ENCODE data around the gene FER1L5. TPM values are rescaled to one million over a fixed set of nuclear protein-coding genes. Genes with fewer than 3 reads are reported as not detected.

Gene FER1L5
- total and polyA plus RNA-seq, 2 of the 8 experiments (the other 6 are each of a cell fraction or from before 2014, with no cell fraction given): 0.23 to 0.88 TPM

GRCh38 chr2:96601382-96602292 is 40.9 kb upstream of the FER1L5 start:
- ChIA-PET POLR2A (ENCODE audit: partially characterized antibody) (interaction anchor here (0.6 to 1.0 kb wide), 2 partner anchors 19 to 265 kb away, joined by 3 to 4 read pairs; no protein-coding TSS in a partner anchor), CTCF (ENCODE audit: partially characterized antibody) (interaction anchor here (1.0 to 1.4 kb wide), 7 partner anchors 8 to 199 kb away, joined by 3 to 4 read pairs (median 3); no protein-coding TSS in a partner anchor)
- no peak overlapping the region for H4K5ac ChIP-seq (ENCODE audit: insufficient read length, low read depth, low read length)
- no peak overlapping the region for H3K4me3 ChIP-seq (ENCODE audit: extremely low read depth in 1 of 4, insufficient read depth in 2 of 4, low read depth in 3 of 4, low read length in 4 of 4)
- H4K8ac ChIP-seq (ENCODE audit: extremely low read depth, insufficient read depth, low read length): no peak overlapping the region; the same call in 1 of the 2 replicates
- H2BK5ac ChIP-seq (ENCODE audit: low read depth, low read length): no peak overlapping the region
- H4K91ac ChIP-seq (replicated peaks; ENCODE audit: insufficient read length, low read length): no peak overlapping the region
- no peak overlapping the region for H3K9ac ChIP-seq (replicated peaks in 1 of 4; ENCODE audit: extremely low read depth in 1 of 4, low read depth in 3 of 4, low read length in 3 of 4)
- DNase-seq (ENCODE audit: low read depth in 1 of 2, low spot score in 2 of 2) (no peak), FAIRE-seq (no peak)
- no peak overlapping the region for H2BK12ac ChIP-seq (ENCODE audit: low read depth, low read length)
- H2AK5ac ChIP-seq (ENCODE audit: low read depth, low read length): no peak overlapping the region
- no peaks in the 10 kb centered on the region for H3K79me1 ChIP-seq (ENCODE audit: low read depth, low read length)
- H3K79me2 ChIP-seq (ENCODE audit: control insufficient read depth in 1 of 2, insufficient read depth in 2 of 2, low read length in 2 of 2): no peaks in the 10 kb centered on the region
- no peak overlapping the region for H2BK15ac ChIP-seq (ENCODE audit: low read length)
- no peak overlapping the region for H2AFZ ChIP-seq (ENCODE audit: low read length)
- peaks cover 2% of the 10 kb centered on the region in 2 experiments for H4K20me1 ChIP-seq (replicated peaks in 1 of 2; ENCODE audit: control insufficient read depth in 1 of 2, insufficient read depth in 2 of 2, low read length in 2 of 2)
- no peak overlapping the region for H3K4me2 ChIP-seq (ENCODE audit: insufficient read depth in 1 of 2, low read depth in 2 of 2, low read length in 2 of 2)
- TF ChIP-seq TCF12 (IDR thresholded peaks at IDR 0.05; ENCODE audit: low read depth, low read length) (no peak), MAX (IDR thresholded peaks at IDR 0.05) (no peak), ATF2 (IDR thresholded peaks at IDR 0.05; ENCODE audit: low read length) (no peak), RXRA (IDR thresholded peaks at IDR 0.05; ENCODE audit: insufficient read depth, low read depth, low read length) (no peak), BACH1 (IDR thresholded peaks at IDR 0.05; ENCODE audit: low read length) (no peak), KDM5A (IDR thresholded peaks at IDR 0.05; ENCODE audit: low read length) (no peak)
- H3K36me3 ChIP-seq (ENCODE audit: control insufficient read depth in 2 of 4, insufficient read depth in 4 of 4, low read length in 3 of 4): peaks cover 14 to 84% (median 55%) of the 10 kb centered on the region in 4 experiments; a peak in 7 of 8 replicates
- no peak overlapping the region for H3K4ac ChIP-seq (replicated peaks; ENCODE audit: insufficient read length, low read depth, low read length)
- 91% methylated on average over 8 of the region's 8 CpGs; no CpG with 5 or more reads in 1 of the 2 experiments for WGBS, 2 experiments (ENCODE audit: extremely low coverage in 1 of 2, insufficient coverage in 1 of 2, insufficient read length in 1 of 2, insufficient replicate concordance in 2 of 2, low coverage in 1 of 2, low lambda C conversion rate in 2 of 2, missing lambda C conversion rate in 1 of 2)
- H2BK20ac ChIP-seq (ENCODE audit: low read length): no peak overlapping the region
- H3K9me3 ChIP-seq (ENCODE audit: insufficient read depth in 2 of 2, low read depth in 1 of 2, low read length in 1 of 2): no peaks in the 10 kb centered on the region
- no peak overlapping the region for H3K56ac ChIP-seq (replicated peaks; ENCODE audit: insufficient read length, low read depth, low read length)
- H3K4me1 ChIP-seq (replicated peaks in 1 of 4; ENCODE audit: control insufficient read depth in 3 of 4, insufficient read depth in 4 of 4, low read length in 3 of 4): no peaks in the 10 kb centered on the region; a peak in 1 of 7 replicates
- no peak overlapping the region for H3K23ac ChIP-seq (ENCODE audit: insufficient read length)
- H3K27me3 ChIP-seq (replicated peaks in 1 of 4; ENCODE audit: control insufficient read depth in 3 of 4, extremely low read depth in 1 of 4, insufficient read depth in 3 of 4, low read length in 3 of 4): no peaks in the 10 kb centered on the region
- H3K27ac ChIP-seq (ENCODE audit: low read depth, low read length): no peak overlapping the region
- H3K18ac ChIP-seq (ENCODE audit: extremely low read depth, low read length): no peak overlapping the region
- H2BK120ac ChIP-seq (replicated peaks; ENCODE audit: low read depth, low read length): no peak overlapping the region
- no peaks in the 10 kb centered on the region for H3K23me2 ChIP-seq (ENCODE audit: low read depth, low read length)
- H3K14ac ChIP-seq (ENCODE audit: insufficient read length): no peak overlapping the region
